HCT116 (cell line): Measurements from ENCODE around the gene RANGRF. TPM values are rescaled to one million over a fixed set of nuclear protein-coding genes. Genes with fewer than 3 reads are reported as not detected.
A peak's percentile ranks its signal among the peaks of the same experiment; 100 is the strongest.

Source experiments
- ATAC-seq: fragments of 200-7000 bp; cut with Tn5 transposase; 2 replicates; pipeline ENCODE4 v1.9.1; 2020; ENCODE audit warnings: mild to moderate bottlenecking, moderate library complexity
- BruUV-seq: library from RNA; stranded (reverse); fragments of 400-500 nt; replicated peaks from 2 replicates; lab custom pipeline; 2021; lab: Mats Ljungman, UMichigan
- CTCF ChIA-PET: fragments of 300-600 bp; sonication (Branson Sonifier 250); formaldehyde crosslinking; loops from one replicate; lab custom pipeline; 2021; ENCODE audit warnings: antibody characterized with exemption; lab: Charles Lee
- POLR2A ChIA-PET: fragments of 300-600, 350-600 bp; sonication (Branson Sonifier 250); formaldehyde crosslinking; loops from one replicate; lab custom pipeline; 2021; ENCODE audit warnings: antibody characterized with exemption; lab: Charles Lee
- RAD21 ChIA-PET, 2 experiments: fragments of 300-600 bp; sonication (Branson Sonifier 250); formaldehyde crosslinking; loops; one replicate each; lab custom pipeline; 2023; ENCODE audit warnings: low total read pairs in 2 of 2; ENCODE audit not compliant: uncharacterized antibody in 2 of 2, unreplicated experiment in 2 of 2, low non-redundant PET in 1 of 2; lab: Charles Lee
- DNase-seq: peaks from one replicate; pipeline ENCODE4 v3.0.0-alpha.2; 2010; ENCODE audit warnings: low read depth, low spot score
- H2AFZ ChIP-seq: fragments of 200-600 bp; shearing (Covaris generic), sonication (generic); 2 replicates; pipeline ENCODE4 v1.6.1; 2017; ENCODE audit warnings: low read depth, mixed run types, mixed read lengths, antibody characterized with exemption, low read length; ENCODE audit not compliant: poor library complexity, severe bottlenecking
- H3K27ac ChIP-seq: 2 replicates; pipeline ENCODE4 v1.5.1; 2012; ENCODE audit warnings: low read depth, low read length
- H3K27me3 ChIP-seq: fragments of 200-600 bp; sonication (generic); 2 replicates; pipeline ENCODE4 v1.6.1; 2016; ENCODE audit warnings: mixed run types, low read length, mixed read lengths; ENCODE audit not compliant: insufficient read depth
- H3K36me3 ChIP-seq, 2 experiments: fragments of 200-500 bp in 1 of 2; fragments of 200-600 bp in 1 of 2; sonication (Bioruptor generic) in 1 of 2; sonication (generic) in 1 of 2; 2 replicates each; pipeline versions ENCODE4 v1.5.1 to v1.6.1; 2014 to 2016; ENCODE audit warnings: low read length in 2 of 2, inconsistent platforms in 1 of 2, mixed read lengths in 1 of 2, mixed run types in 1 of 2; ENCODE audit not compliant: insufficient read depth in 2 of 2, control insufficient read depth in 1 of 2
- H3K4me1 ChIP-seq, 2 experiments: fragments of 200-600 bp in 1 of 2; sonication (generic) in 1 of 2; 2 replicates each; pipeline versions ENCODE4 v1.5.1 to v1.6.1; 2012 to 2017; ENCODE audit warnings: low read length in 2 of 2, inconsistent platforms in 1 of 2, mild to moderate bottlenecking in 1 of 2, mixed read lengths in 1 of 2, mixed run types in 1 of 2, moderate library complexity in 1 of 2; ENCODE audit not compliant: insufficient read depth in 2 of 2, control insufficient read depth in 1 of 2
- H3K4me2 ChIP-seq: fragments of 200-600 bp; sonication (generic); 2 replicates; pipeline ENCODE4 v1.6.1; 2017; ENCODE audit warnings: mixed run types, low read length, mixed read lengths
- H3K4me3 ChIP-seq, 2 experiments: fragments of 200-600 bp in 1 of 2; sonication (generic) in 1 of 2; replicated peaks in 1 of 2; 2 replicates each; pipeline ENCODE4 v1.5.1; 2011 to 2016; ENCODE audit warnings: low read length in 2 of 2, control low read depth in 1 of 2, low read depth in 1 of 2, mild to moderate bottlenecking in 1 of 2, mixed read lengths in 1 of 2, mixed run types in 1 of 2
- H3K79me2 ChIP-seq: fragments of 200-600 bp; sonication (generic); 2 replicates; pipeline ENCODE4 v1.6.1; 2017; ENCODE audit warnings: mild to moderate bottlenecking, mixed run types, low read length, moderate library complexity, mixed read lengths; ENCODE audit not compliant: insufficient read depth
- H3K9ac ChIP-seq: fragments of 200-600 bp; sonication (generic); 2 replicates; pipeline ENCODE4 v1.6.1; 2016; ENCODE audit warnings: low read length, mixed read lengths
- H3K9me2 ChIP-seq: fragments of 200-600 bp; sonication (generic), shearing (Covaris generic); 2 replicates; pipeline ENCODE4 v1.6.1; 2017; ENCODE audit warnings: mixed run types, mild to moderate bottlenecking, moderate library complexity; ENCODE audit not compliant: insufficient read depth
- H3K9me3 ChIP-seq, 2 experiments: fragments of 200-500 bp in 1 of 2; fragments of 200-600 bp in 1 of 2; sonication (Bioruptor generic) in 1 of 2; sonication (generic) in 1 of 2; 2 replicates each; pipeline ENCODE4 v1.6.1; 2014 to 2017; ENCODE audit warnings: low read length in 2 of 2, mixed read lengths in 2 of 2, inconsistent platforms in 1 of 2, low read depth in 1 of 2, mild to moderate bottlenecking in 1 of 2, mixed run types in 1 of 2, moderate library complexity in 1 of 2; ENCODE audit not compliant: control insufficient read depth in 1 of 2, insufficient read depth in 1 of 2
- H4K20me1 ChIP-seq: fragments of 200-600 bp; sonication (generic), shearing (Covaris generic); 2 replicates; pipeline ENCODE4 v1.6.1; 2017; ENCODE audit warnings: mixed run types, mild to moderate bottlenecking, moderate library complexity; ENCODE audit not compliant: insufficient read depth
- CBX3 ChIP-seq: IDR thresholded peaks from 2 replicates; pipeline ENCODE4 v1.6.1; 2012; ENCODE audit warnings: low read depth
- EGR1 ChIP-seq: IDR thresholded peaks from 2 replicates; pipeline ENCODE4 v1.6.1; 2012; ENCODE audit warnings: low read depth
- ELF1 ChIP-seq: IDR thresholded peaks from 2 replicates; pipeline ENCODE4 v1.6.1; 2012; ENCODE audit warnings: low read depth, borderline replicate concordance
- EZH2 ChIP-seq: fragments of 200-600 bp; sonication (generic); IDR thresholded peaks from 2 replicates; pipeline ENCODE4 v1.6.1; 2017; ENCODE audit warnings: antibody characterized with exemption, mixed run types
- EZH2phosphoT487 ChIP-seq: fragments of 200-600 bp; IDR thresholded peaks from 2 replicates; pipeline ENCODE4 v1.6.1; 2018; ENCODE audit warnings: antibody characterized with exemption, borderline replicate concordance
- FOSL1 ChIP-seq: IDR thresholded peaks from 2 replicates; pipeline ENCODE4 v1.6.1; 2012; ENCODE audit warnings: low read depth
- POLR2AphosphoS5 ChIP-seq: IDR thresholded peaks from 2 replicates; pipeline ENCODE4 v1.6.1; 2011; ENCODE audit warnings: mild to moderate bottlenecking, low read depth, low read length, moderate library complexity
- RAD21 ChIP-seq: IDR thresholded peaks from 2 replicates; pipeline ENCODE4 v1.6.1; 2012; ENCODE audit warnings: low read depth, mild to moderate bottlenecking
- SIN3A ChIP-seq: IDR thresholded peaks from 2 replicates; pipeline ENCODE4 v1.6.1; 2012; ENCODE audit warnings: low read depth
- SP1 ChIP-seq: IDR thresholded peaks from 2 replicates; pipeline ENCODE4 v1.6.1; 2012; ENCODE audit warnings: low read depth
- SRF ChIP-seq: IDR thresholded peaks from 2 replicates; pipeline ENCODE4 v1.6.1; 2012; ENCODE audit warnings: low read depth
- TCF7L2 ChIP-seq: IDR thresholded peaks from 2 replicates; pipeline ENCODE4 v1.7.0; 2011; ENCODE audit warnings: borderline replicate concordance, inconsistent platforms; ENCODE audit not compliant: insufficient read depth, insufficient read length; ENCODE audit errors: extremely low read depth
- YY1 ChIP-seq: IDR thresholded peaks from 2 replicates; pipeline ENCODE4 v1.6.1; 2011; ENCODE audit warnings: low read length, low read depth, moderate library complexity, mild to moderate bottlenecking; ENCODE audit not compliant: insufficient replicate concordance; ENCODE audit errors: extremely low read depth
- ZFX ChIP-seq: fragments of 450-650 bp; IDR thresholded peaks from 2 replicates; pipeline ENCODE4 v1.6.1; 2017
- intact Hi-C: fragments of 100-400 bp; cut with micrococcal nuclease; formaldehyde crosslinking; loops from 2 replicates; pipeline ENCODE4 v1.10.0; 2022
- total RNA-seq: library from RNA; stranded (reverse); gene quantifications from one replicate; pipeline ENCODE4 v1.2.1, GENCODE V29; 2021; ENCODE audit not compliant: unreplicated experiment
- TF ChIP-seq, protein P1 (sequence below), 3 experiments: fragments of 200-600 bp in 1 of 3; sonication (generic) in 1 of 3; IDR thresholded peaks in 2 of 3; conservative IDR thresholded peaks in 1 of 3; 2 replicates each; pipeline ENCODE4 v1.5.1; 2012 to 2017; ENCODE audit warnings: low read depth in 2 of 3, low read length in 2 of 3, antibody characterized with exemption in 1 of 3, borderline replicate concordance in 1 of 3, control low read depth in 1 of 3, mild to moderate bottlenecking in 1 of 3, mixed read lengths in 1 of 3, mixed run types in 1 of 3, moderate library complexity in 1 of 3; ENCODE audit not compliant: insufficient read depth in 1 of 3
- TF ChIP-seq, protein P2 (sequence below): IDR thresholded peaks from 2 replicates; pipeline ENCODE4 v1.6.1; 2012
- TF ChIP-seq, protein P3 (sequence below): IDR thresholded peaks from 2 replicates; pipeline ENCODE4 v1.6.1; 2012; ENCODE audit warnings: low read depth

RANGRF gene
- total RNA-seq, 1 experiment from 2014 or later = 33.2 TPM

DNA sequence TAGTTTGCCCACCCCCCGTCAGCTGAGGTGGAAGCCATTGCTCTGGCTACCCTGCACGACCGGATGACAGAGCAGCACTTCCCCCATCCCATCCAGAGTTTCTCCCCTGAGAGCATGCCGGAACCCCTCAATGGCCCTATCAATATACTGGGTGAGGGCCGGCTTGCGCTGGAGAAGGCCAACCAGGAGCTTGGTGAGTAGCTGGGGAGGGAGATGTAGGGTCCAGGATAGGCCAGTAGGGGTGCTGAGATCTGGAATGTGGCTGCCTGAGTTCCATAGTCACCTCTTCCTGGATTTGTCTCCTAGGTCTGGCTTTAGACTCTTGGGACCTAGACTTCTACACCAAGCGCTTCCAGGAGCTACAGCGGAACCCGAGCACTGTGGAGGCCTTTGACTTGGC, 33.0 kb upstream of the RANGRF start:
- H4K20me1 ChIP-seq = peaks cover 3% of the 10 kb centered on the region; the same call in 1 of the 2 replicates
- no peak overlapping the region for H3K4me3 ChIP-seq
- no TSS peak for BruUV-seq
- no peak for TF ChIP-seq FOSL1
- TF ChIP-seq, protein P1, sequence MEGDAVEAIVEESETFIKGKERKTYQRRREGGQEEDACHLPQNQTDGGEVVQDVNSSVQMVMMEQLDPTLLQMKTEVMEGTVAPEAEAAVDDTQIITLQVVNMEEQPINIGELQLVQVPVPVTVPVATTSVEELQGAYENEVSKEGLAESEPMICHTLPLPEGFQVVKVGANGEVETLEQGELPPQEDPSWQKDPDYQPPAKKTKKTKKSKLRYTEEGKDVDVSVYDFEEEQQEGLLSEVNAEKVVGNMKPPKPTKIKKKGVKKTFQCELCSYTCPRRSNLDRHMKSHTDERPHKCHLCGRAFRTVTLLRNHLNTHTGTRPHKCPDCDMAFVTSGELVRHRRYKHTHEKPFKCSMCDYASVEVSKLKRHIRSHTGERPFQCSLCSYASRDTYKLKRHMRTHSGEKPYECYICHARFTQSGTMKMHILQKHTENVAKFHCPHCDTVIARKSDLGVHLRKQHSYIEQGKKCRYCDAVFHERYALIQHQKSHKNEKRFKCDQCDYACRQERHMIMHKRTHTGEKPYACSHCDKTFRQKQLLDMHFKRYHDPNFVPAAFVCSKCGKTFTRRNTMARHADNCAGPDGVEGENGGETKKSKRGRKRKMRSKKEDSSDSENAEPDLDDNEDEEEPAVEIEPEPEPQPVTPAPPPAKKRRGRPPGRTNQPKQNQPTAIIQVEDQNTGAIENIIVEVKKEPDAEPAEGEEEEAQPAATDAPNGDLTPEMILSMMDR (IDR thresholded peaks at IDR 0.05 in 2 of 3, conservative IDR thresholded peaks at IDR 0.05 in 1 of 3; ENCODE audit: borderline replicate concordance in 1 of 3, insufficient read depth in 1 of 3, low read depth in 2 of 3, low read length in 2 of 3) = peak in 2 of 3 experiments; percentile 12 to 27; a peak in 1 of 6 replicates
- H3K27me3 ChIP-seq = no peaks in the 10 kb centered on the region
- RAD21 ChIA-PET = no interaction called here
- intact Hi-C loops = no loop called here
- ATAC-seq (peak; percentile 80), DNase-seq (no peak)
- peaks cover 32 to 43% of the 10 kb centered on the region in 2 experiments; a peak in 3 of 4 replicates for H3K36me3 ChIP-seq
- no peaks in the 10 kb centered on the region for H3K9me2 ChIP-seq
- POLR2A ChIA-PET = no interaction called here
- no peak overlapping the region for H3K9ac ChIP-seq
- H3K79me2 ChIP-seq = peaks cover 50% of the 10 kb centered on the region
- no peak overlapping the region for H2AFZ ChIP-seq
- no peak overlapping the region for H3K27ac ChIP-seq
- H3K4me1 ChIP-seq = peaks cover 2 to 3% of the 10 kb centered on the region in 2 experiments; a peak in 3 of 4 replicates
- H3K4me2 ChIP-seq = no peak overlapping the region
- H3K9me3 ChIP-seq = no peaks in the 10 kb centered on the region
- CTCF ChIA-PET = interaction anchor here (0.8 kb wide), 1 partner anchor 46 kb away, joined by 3 read pairs; no protein-coding TSS in a partner anchor

DNA sequence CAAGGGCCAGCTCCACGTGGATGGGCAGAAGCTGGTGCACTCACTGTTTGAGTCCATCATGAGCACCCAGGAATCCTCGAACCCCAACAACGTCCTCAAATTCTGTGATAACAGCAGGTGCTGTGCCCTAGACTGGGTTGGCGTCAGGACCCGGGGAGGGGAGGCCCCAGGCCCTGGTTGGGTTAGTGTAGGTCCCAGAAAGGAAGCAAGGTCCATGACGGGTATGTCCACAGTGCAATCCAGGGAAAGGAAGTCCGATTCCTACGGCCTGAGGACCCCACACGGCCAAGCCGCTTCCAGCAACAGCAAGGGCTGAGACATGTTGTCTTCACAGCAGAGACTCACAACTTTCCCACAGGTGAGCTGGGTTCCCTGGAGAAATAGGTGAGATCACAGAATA, 32.2 kb upstream of the RANGRF start:
- RAD21 ChIA-PET = no interaction called here
- no TSS peak for BruUV-seq
- TF ChIP-seq SIN3A = no peak
- no peak for TF ChIP-seq ELF1
- TF ChIP-seq CBX3 = no peak
- TF ChIP-seq POLR2AphosphoS5 = no peak
- TF ChIP-seq, protein P2, sequence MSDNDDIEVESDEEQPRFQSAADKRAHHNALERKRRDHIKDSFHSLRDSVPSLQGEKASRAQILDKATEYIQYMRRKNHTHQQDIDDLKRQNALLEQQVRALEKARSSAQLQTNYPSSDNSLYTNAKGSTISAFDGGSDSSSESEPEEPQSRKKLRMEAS = no peak
- no peak for TF ChIP-seq EZH2
- TF ChIP-seq, protein P3, sequence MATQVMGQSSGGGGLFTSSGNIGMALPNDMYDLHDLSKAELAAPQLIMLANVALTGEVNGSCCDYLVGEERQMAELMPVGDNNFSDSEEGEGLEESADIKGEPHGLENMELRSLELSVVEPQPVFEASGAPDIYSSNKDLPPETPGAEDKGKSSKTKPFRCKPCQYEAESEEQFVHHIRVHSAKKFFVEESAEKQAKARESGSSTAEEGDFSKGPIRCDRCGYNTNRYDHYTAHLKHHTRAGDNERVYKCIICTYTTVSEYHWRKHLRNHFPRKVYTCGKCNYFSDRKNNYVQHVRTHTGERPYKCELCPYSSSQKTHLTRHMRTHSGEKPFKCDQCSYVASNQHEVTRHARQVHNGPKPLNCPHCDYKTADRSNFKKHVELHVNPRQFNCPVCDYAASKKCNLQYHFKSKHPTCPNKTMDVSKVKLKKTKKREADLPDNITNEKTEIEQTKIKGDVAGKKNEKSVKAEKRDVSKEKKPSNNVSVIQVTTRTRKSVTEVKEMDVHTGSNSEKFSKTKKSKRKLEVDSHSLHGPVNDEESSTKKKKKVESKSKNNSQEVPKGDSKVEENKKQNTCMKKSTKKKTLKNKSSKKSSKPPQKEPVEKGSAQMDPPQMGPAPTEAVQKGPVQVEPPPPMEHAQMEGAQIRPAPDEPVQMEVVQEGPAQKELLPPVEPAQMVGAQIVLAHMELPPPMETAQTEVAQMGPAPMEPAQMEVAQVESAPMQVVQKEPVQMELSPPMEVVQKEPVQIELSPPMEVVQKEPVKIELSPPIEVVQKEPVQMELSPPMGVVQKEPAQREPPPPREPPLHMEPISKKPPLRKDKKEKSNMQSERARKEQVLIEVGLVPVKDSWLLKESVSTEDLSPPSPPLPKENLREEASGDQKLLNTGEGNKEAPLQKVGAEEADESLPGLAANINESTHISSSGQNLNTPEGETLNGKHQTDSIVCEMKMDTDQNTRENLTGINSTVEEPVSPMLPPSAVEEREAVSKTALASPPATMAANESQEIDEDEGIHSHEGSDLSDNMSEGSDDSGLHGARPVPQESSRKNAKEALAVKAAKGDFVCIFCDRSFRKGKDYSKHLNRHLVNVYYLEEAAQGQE = no peak
- no peak for TF ChIP-seq SRF
- no peak for TF ChIP-seq TCF7L2
- TF ChIP-seq SP1 = no peak
- TF ChIP-seq EZH2phosphoT487 = no peak
- no peak for TF ChIP-seq YY1
- no peak for TF ChIP-seq RAD21
- TF ChIP-seq EGR1 = no peak
- no peak for TF ChIP-seq ZFX

More for the DNA sequence above, 32.2 kb upstream of the RANGRF start:
- Histone ChIP-seq H3K9ac (no peak overlapping the region), H3K27ac (no peak overlapping the region), H3K4me2 (no peak overlapping the region), H2AFZ (no peak overlapping the region), H3K4me1 (no peaks in the 10 kb centered on the region), H3K9me3 (no peaks in the 10 kb centered on the region), H4K20me1 (peaks cover 3% of the 10 kb centered on the region; the same call in 1 of the 2 replicates), H3K27me3 (no peaks in the 10 kb centered on the region), H3K9me2 (no peaks in the 10 kb centered on the region), H3K36me3 (peaks cover 32 to 49% of the 10 kb centered on the region in 2 experiments; a peak in 3 of 4 replicates), H3K4me3 (no peak overlapping the region), H3K79me2 (peaks cover 42% of the 10 kb centered on the region)
- POLR2A ChIA-PET = no interaction called here
- intact Hi-C loops = no loop called here
- DNase-seq = no peak
- CTCF ChIA-PET = no interaction called here
- ATAC-seq = no peak
